PC-9 (cell line): ENCODE results near the gene OR4P4. TPM values are rescaled to one million over a fixed set of nuclear protein-coding genes. Genes with fewer than 3 reads are reported as not detected.

ENCODE experiments used
- BruUV-seq: library from RNA; stranded (reverse); fragments of 400-500 nt; replicated peaks from 2 replicates; lab custom pipeline; 2021; lab: Mats Ljungman, UMichigan
- CTCF ChIA-PET: fragments of 300-600 bp; sonication (Branson Sonifier 250); formaldehyde crosslinking; loops from one replicate; lab custom pipeline; 2022; ENCODE audit warnings: antibody characterized with exemption; lab: Charles Lee
- POLR2A ChIA-PET: fragments of 300-600 bp; sonication (Branson Sonifier 250); formaldehyde crosslinking; loops from one replicate; lab custom pipeline; 2022; ENCODE audit warnings: antibody characterized with exemption; ENCODE audit not compliant: unreplicated experiment; lab: Charles Lee
- DNase-seq, 2 experiments: peaks; one replicate each; pipeline versions ENCODE4 v3.0.0 to v3.0.0-alpha.2; 2015 to 2022; ENCODE audit warnings: mixed read lengths in 1 of 2
- H2AFZ ChIP-seq: fragments of 200-600 bp; sonication (generic); 2 replicates; pipeline ENCODE4 v1.8.1; 2017; ENCODE audit warnings: antibody characterized with exemption
- H3F3A ChIP-seq: fragments of 200-600 bp; sonication (generic); 2 replicates; pipeline ENCODE4 v1.8.1; 2017; ENCODE audit warnings: antibody characterized with exemption, mild to moderate bottlenecking, low read depth; ENCODE audit not compliant: insufficient read depth
- H3K27ac ChIP-seq: fragments of 200-600 bp; sonication (generic); 2 replicates; pipeline ENCODE4 v1.6.1; 2016; ENCODE audit warnings: mixed run types
- H3K27me3 ChIP-seq: fragments of 200-600 bp; sonication (generic); 2 replicates; pipeline ENCODE4 v1.6.1; 2016; ENCODE audit warnings: low read depth, mixed run types; ENCODE audit not compliant: insufficient read depth
- H3K36me3 ChIP-seq: fragments of 200-600 bp; sonication (generic); 2 replicates; pipeline ENCODE4 v1.6.1; 2016; ENCODE audit warnings: low read depth, mixed run types
- H3K4me1 ChIP-seq: fragments of 200-600 bp; sonication (generic); replicated peaks from 2 replicates; pipeline ENCODE4 v1.6.1; 2016; ENCODE audit warnings: mixed run types; ENCODE audit not compliant: insufficient read depth
- H3K4me2 ChIP-seq: fragments of 200-600 bp; sonication (generic); 2 replicates; pipeline ENCODE4 v1.6.1; 2017; ENCODE audit warnings: mixed run types
- H3K4me3 ChIP-seq: fragments of 200-600 bp; sonication (generic); 2 replicates; pipeline ENCODE4 v1.6.1; 2016; ENCODE audit warnings: mixed run types
- H3K79me2 ChIP-seq: fragments of 200-600 bp; sonication (generic); 2 replicates; pipeline ENCODE4 v1.6.1; 2017; ENCODE audit warnings: low read depth, mixed run types
- H3K9me2 ChIP-seq: fragments of 200-600 bp; sonication (generic); 2 replicates; pipeline ENCODE4 v1.8.1; 2017; ENCODE audit warnings: mild to moderate bottlenecking; ENCODE audit not compliant: insufficient read depth
- H3K9me3 ChIP-seq: fragments of 200-600 bp; sonication (generic); 2 replicates; pipeline ENCODE4 v1.8.1; 2016; ENCODE audit warnings: low read depth; ENCODE audit not compliant: insufficient read depth
- H4K20me1 ChIP-seq: fragments of 200-600 bp; sonication (generic); 2 replicates; pipeline ENCODE4 v1.8.1; 2017; ENCODE audit not compliant: insufficient read depth
- EZH2 ChIP-seq: fragments of 200-600 bp; sonication (generic); IDR thresholded peaks from 2 replicates; pipeline ENCODE4 v1.8.0; 2017; ENCODE audit warnings: antibody characterized with exemption, low read depth
- intact Hi-C: fragments of 100-400 bp; cut with micrococcal nuclease; formaldehyde crosslinking; loops from one replicate; pipeline ENCODE4 v1.10.0; 2022; ENCODE audit not compliant: unreplicated experiment
- total RNA-seq: library from RNA; stranded (reverse); gene quantifications from 2 replicates; pipeline ENCODE4 v1.2.3, GENCODE V29; 2021
- TF ChIP-seq, protein P1 (sequence below): fragments of 200-600 bp; sonication (generic); conservative IDR thresholded peaks from 2 replicates; pipeline ENCODE4 v1.6.1; 2017; ENCODE audit warnings: mixed run types, antibody characterized with exemption, mild to moderate bottlenecking, moderate library complexity

The OR4P4 gene
- total RNA-seq, 1 experiment from 2014 or later, result not detected

- ChIA-PET CTCF (no interaction called here), POLR2A (no interaction called here)
- H3F3A ChIP-seq, result no peaks in the 10 kb centered on the region
- no peak within 1 kb of the TSS for H3K4me2 ChIP-seq
- no peaks in the 10 kb centered on the region for H3K27me3 ChIP-seq
- H3K9me3 ChIP-seq, result no peaks in the 10 kb centered on the region
- BruUV-seq, result no TSS peak
- H3K4me1 ChIP-seq, result no peaks in the 10 kb centered on the region
- TF ChIP-seq EZH2, result no peak
- TF ChIP-seq, protein P1, sequence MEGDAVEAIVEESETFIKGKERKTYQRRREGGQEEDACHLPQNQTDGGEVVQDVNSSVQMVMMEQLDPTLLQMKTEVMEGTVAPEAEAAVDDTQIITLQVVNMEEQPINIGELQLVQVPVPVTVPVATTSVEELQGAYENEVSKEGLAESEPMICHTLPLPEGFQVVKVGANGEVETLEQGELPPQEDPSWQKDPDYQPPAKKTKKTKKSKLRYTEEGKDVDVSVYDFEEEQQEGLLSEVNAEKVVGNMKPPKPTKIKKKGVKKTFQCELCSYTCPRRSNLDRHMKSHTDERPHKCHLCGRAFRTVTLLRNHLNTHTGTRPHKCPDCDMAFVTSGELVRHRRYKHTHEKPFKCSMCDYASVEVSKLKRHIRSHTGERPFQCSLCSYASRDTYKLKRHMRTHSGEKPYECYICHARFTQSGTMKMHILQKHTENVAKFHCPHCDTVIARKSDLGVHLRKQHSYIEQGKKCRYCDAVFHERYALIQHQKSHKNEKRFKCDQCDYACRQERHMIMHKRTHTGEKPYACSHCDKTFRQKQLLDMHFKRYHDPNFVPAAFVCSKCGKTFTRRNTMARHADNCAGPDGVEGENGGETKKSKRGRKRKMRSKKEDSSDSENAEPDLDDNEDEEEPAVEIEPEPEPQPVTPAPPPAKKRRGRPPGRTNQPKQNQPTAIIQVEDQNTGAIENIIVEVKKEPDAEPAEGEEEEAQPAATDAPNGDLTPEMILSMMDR, result no peak
- H3K4me3 ChIP-seq, result no peak within 1 kb of the TSS
- DNase-seq, result no peak
- intact Hi-C loops, result no loop called here
- H3K9me2 ChIP-seq, result no peaks in the 10 kb centered on the region
- H3K79me2 ChIP-seq, result no peaks in the 10 kb centered on the region
- H3K27ac ChIP-seq, result no peak within 1 kb of the TSS
- no peak within 1 kb of the TSS for H2AFZ ChIP-seq
- H3K36me3 ChIP-seq, result no peaks in the 10 kb centered on the region
- H4K20me1 ChIP-seq, result no peaks in the 10 kb centered on the region
Measured at GRCh38 chr11:55648027-55648426, 13.1 kb downstream of the OR4P4 start, which contains the start of gene OR4S2. Gene OR4S2, plus strand, starts transcription at chr11:55648327. Its CDS starts 2,577 bp downstream, at chr11:55650904.

GRCh38 chr11:55652560-55652959 is 17.6 kb downstream of the OR4P4 start:
- Histone ChIP-seq H3K36me3 (no peaks in the 10 kb centered on the region), H3K4me1 (no peaks in the 10 kb centered on the region), H4K20me1 (no peaks in the 10 kb centered on the region), H3K27me3 (no peaks in the 10 kb centered on the region), H3K79me2 (no peaks in the 10 kb centered on the region), H3K9me3 (no peaks in the 10 kb centered on the region), H3K9me2 (no peaks in the 10 kb centered on the region), H2AFZ (no peak overlapping the region), H3F3A (no peaks in the 10 kb centered on the region), H3K27ac (no peak overlapping the region), H3K4me2 (no peak overlapping the region), H3K4me3 (no peak overlapping the region)
- no TSS peak for BruUV-seq
- no peak for DNase-seq
- intact Hi-C loops, result no loop called here
- ChIA-PET POLR2A (no interaction called here), CTCF (no interaction called here)
- no peak for TF ChIP-seq EZH2
- TF ChIP-seq, protein P1, result no peak

DNA sequence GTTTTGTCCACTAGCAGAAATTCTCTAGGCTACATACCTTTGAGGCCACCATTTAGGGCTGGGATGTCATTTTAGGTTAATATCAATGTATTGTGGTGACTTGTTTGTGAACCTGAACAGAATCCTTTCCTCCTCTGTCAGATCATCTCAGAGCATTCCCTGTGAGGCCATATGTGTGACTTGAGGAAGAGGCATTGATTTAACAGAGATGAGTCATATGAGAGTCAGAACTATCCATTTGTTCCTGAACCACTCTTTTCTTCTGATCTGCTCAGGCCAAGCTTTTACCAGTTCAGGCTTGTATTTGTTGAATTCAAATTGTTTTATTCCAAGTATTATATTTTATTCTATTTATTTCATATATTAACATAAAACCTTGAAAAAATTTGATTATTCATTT is 20.2 kb downstream of the OR4P4 start:
- no peak for DNase-seq
- Histone ChIP-seq H3K36me3 (no peaks in the 10 kb centered on the region), H3K79me2 (no peaks in the 10 kb centered on the region), H3F3A (no peaks in the 10 kb centered on the region), H3K27ac (no peak overlapping the region), H3K27me3 (no peaks in the 10 kb centered on the region), H3K4me3 (no peak overlapping the region), H3K9me3 (no peaks in the 10 kb centered on the region), H4K20me1 (no peaks in the 10 kb centered on the region), H3K9me2 (no peaks in the 10 kb centered on the region), H3K4me2 (no peak overlapping the region), H2AFZ (no peak overlapping the region), H3K4me1 (no peaks in the 10 kb centered on the region)
- intact Hi-C loops, result no loop called here
- TF ChIP-seq, protein P1, result no peak
- TF ChIP-seq EZH2, result no peak
- no TSS peak for BruUV-seq
- ChIA-PET POLR2A (no interaction called here), CTCF (no interaction called here)
